ENCODE data around the gene GPR33.

DNA sequence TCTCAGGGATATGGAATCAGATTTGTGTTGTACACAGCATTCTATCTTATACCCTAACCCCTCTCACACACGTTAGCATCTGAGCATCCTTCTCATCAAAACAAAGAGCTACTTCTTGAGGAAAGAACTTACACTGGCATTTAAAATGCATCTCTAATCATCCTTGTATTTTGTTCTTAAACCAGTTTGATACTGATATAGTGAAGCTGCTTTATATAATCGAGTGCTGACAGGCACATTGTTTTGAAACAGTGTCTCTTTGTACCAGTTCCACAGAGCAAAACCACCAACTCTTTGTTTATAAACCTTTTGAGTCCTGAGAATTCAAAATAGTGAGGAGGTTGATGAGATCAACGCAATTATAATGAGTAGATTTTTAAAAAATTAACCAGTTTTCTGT, 8.8 kb downstream of the GPR33 start:
- TF ChIP-seq, protein P1, sequence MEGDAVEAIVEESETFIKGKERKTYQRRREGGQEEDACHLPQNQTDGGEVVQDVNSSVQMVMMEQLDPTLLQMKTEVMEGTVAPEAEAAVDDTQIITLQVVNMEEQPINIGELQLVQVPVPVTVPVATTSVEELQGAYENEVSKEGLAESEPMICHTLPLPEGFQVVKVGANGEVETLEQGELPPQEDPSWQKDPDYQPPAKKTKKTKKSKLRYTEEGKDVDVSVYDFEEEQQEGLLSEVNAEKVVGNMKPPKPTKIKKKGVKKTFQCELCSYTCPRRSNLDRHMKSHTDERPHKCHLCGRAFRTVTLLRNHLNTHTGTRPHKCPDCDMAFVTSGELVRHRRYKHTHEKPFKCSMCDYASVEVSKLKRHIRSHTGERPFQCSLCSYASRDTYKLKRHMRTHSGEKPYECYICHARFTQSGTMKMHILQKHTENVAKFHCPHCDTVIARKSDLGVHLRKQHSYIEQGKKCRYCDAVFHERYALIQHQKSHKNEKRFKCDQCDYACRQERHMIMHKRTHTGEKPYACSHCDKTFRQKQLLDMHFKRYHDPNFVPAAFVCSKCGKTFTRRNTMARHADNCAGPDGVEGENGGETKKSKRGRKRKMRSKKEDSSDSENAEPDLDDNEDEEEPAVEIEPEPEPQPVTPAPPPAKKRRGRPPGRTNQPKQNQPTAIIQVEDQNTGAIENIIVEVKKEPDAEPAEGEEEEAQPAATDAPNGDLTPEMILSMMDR (IDR thresholded peaks at IDR 0.05; ENCODE audit: low read depth, low read length): no peak
- no peak for TF ChIP-seq MYC (IDR thresholded peaks at IDR 0.05; ENCODE audit: low read depth, low read length)

All from NB4 (cell line).